H9 (cell line): Measurements from ENCODE around the gene FADD. TPM values are rescaled to one million over a fixed set of nuclear protein-coding genes. Genes with fewer than 3 reads are reported as not detected.

ENCODE experiments used
- DNase-seq: peaks from one replicate; pipeline ENCODE4 v3.0.0-alpha.2; 2017
- H2AFZ ChIP-seq: one replicate; pipeline ENCODE4 v1.6.1; 2013; ENCODE audit warnings: mild to moderate bottlenecking, low read length, control low read depth, moderate library complexity
- H2AK5ac ChIP-seq: 2 replicates; pipeline ENCODE4 v1.6.1; 2013; ENCODE audit warnings: low read length, control low read depth, mixed read lengths; ENCODE audit not compliant: insufficient read length
- H2BK120ac ChIP-seq: one replicate; pipeline ENCODE4 v1.6.1; 2013; ENCODE audit warnings: low read depth, mild to moderate bottlenecking, low read length, control low read depth, inconsistent platforms; ENCODE audit not compliant: poor library complexity, severe bottlenecking
- H2BK12ac ChIP-seq: 2 replicates; pipeline ENCODE4 v1.6.1; 2013; ENCODE audit warnings: low read length, control low read depth, mixed read lengths, low read depth; ENCODE audit not compliant: insufficient read length
- H2BK15ac ChIP-seq: 2 replicates; pipeline ENCODE4 v1.6.1; 2013; ENCODE audit warnings: low read depth, low read length, control low read depth
- H2BK20ac ChIP-seq: one replicate; pipeline ENCODE4 v1.6.1; 2013; ENCODE audit warnings: low read depth, mild to moderate bottlenecking, low read length, control low read depth, inconsistent platforms; ENCODE audit not compliant: poor library complexity, severe bottlenecking
- H2BK5ac ChIP-seq: 2 replicates; pipeline ENCODE4 v1.6.1; 2013; ENCODE audit warnings: low read length, control low read depth, mixed read lengths; ENCODE audit not compliant: insufficient read length
- H3K14ac ChIP-seq: 2 replicates; pipeline ENCODE4 v1.6.1; 2013; ENCODE audit warnings: low read length, control low read depth; ENCODE audit not compliant: insufficient read depth
- H3K18ac ChIP-seq: 2 replicates; pipeline ENCODE4 v1.6.1; 2013; ENCODE audit warnings: low read depth, mild to moderate bottlenecking, mixed read lengths, low read length, control low read depth; ENCODE audit not compliant: insufficient read length
- H3K23ac ChIP-seq: 2 replicates; pipeline ENCODE4 v1.6.1; 2013; ENCODE audit warnings: low read length, control low read depth, mixed read lengths, low read depth; ENCODE audit not compliant: insufficient read length
- H3K23me2 ChIP-seq: 2 replicates; pipeline ENCODE4 v1.6.1; 2013; ENCODE audit warnings: low read depth, mild to moderate bottlenecking, mixed read lengths, low read length, control low read depth; ENCODE audit not compliant: insufficient read length, poor library complexity, severe bottlenecking
- H3K27ac ChIP-seq: 2 replicates; pipeline ENCODE4 v1.5.1; 2013; ENCODE audit warnings: low read length, control low read depth, mixed read lengths, low read depth; ENCODE audit not compliant: insufficient read length
- H3K27me3 ChIP-seq: 2 replicates; pipeline ENCODE4 v1.6.1; 2013; ENCODE audit warnings: low read length, control low read depth, inconsistent platforms; ENCODE audit not compliant: insufficient read depth
- H3K4ac ChIP-seq: 2 replicates; pipeline ENCODE4 v1.6.1; 2013; ENCODE audit warnings: low read depth, mild to moderate bottlenecking, control low read depth, inconsistent platforms, low read length, moderate library complexity
- H3K4me1 ChIP-seq: 2 replicates; pipeline ENCODE4 v1.6.1; 2013; ENCODE audit warnings: low read length, control low read depth, inconsistent platforms; ENCODE audit not compliant: insufficient read depth
- H3K4me2 ChIP-seq: 2 replicates; pipeline ENCODE4 v1.6.1; 2013; ENCODE audit warnings: low read length, control low read depth, mixed read lengths; ENCODE audit not compliant: insufficient read length, insufficient read depth
- H3K56ac ChIP-seq: 2 replicates; pipeline ENCODE4 v1.6.1; 2013; ENCODE audit warnings: low read depth, mild to moderate bottlenecking, mixed read lengths, low read length, control low read depth; ENCODE audit not compliant: insufficient read length
- H3K79me1 ChIP-seq: 2 replicates; pipeline ENCODE4 v1.6.1; 2013; ENCODE audit warnings: low read depth, mild to moderate bottlenecking, moderate library complexity, low read length, control low read depth, inconsistent platforms; ENCODE audit not compliant: insufficient read depth, poor library complexity, severe bottlenecking
- H3K79me2 ChIP-seq: 2 replicates; pipeline ENCODE4 v1.6.1; 2013; ENCODE audit warnings: low read length, control low read depth, inconsistent platforms; ENCODE audit not compliant: insufficient read depth
- H3K9ac ChIP-seq: 2 replicates; pipeline ENCODE4 v1.6.1; 2013; ENCODE audit warnings: low read length, control low read depth, mixed read lengths; ENCODE audit not compliant: insufficient read length; ENCODE audit errors: extremely low read depth
- H3K9me3 ChIP-seq: one replicate; pipeline ENCODE4 v1.6.1; 2013; ENCODE audit warnings: low read depth, low read length, inconsistent platforms; ENCODE audit not compliant: control insufficient read depth
- H3T11ph ChIP-seq: one replicate; pipeline ENCODE4 v1.6.1; 2013; ENCODE audit warnings: mild to moderate bottlenecking, low read length, control low read depth, inconsistent platforms
- H4K20me1 ChIP-seq: one replicate; pipeline ENCODE4 v1.6.1; 2013; ENCODE audit not compliant: control insufficient read depth, insufficient read length, insufficient read depth
- H4K5ac ChIP-seq: 2 replicates; pipeline ENCODE4 v1.6.1; 2013; ENCODE audit warnings: low read depth, mild to moderate bottlenecking, mixed read lengths, low read length, control low read depth; ENCODE audit not compliant: insufficient read length
- H4K8ac ChIP-seq: replicated peaks from 2 replicates; pipeline ENCODE4 v1.6.1; 2013; ENCODE audit warnings: low read length, control low read depth, mixed read lengths, low read depth; ENCODE audit not compliant: insufficient read length
- H4K91ac ChIP-seq: 2 replicates; pipeline ENCODE4 v1.6.1; 2013; ENCODE audit warnings: low read depth, mild to moderate bottlenecking, moderate library complexity, mixed read lengths, low read length, control low read depth; ENCODE audit not compliant: insufficient read length
- H3K27ac Mint-ChIP-seq, 3 experiments: 2 replicates in 2 of 3; 3 replicates in 1 of 3; pipeline ENCODE4 v1.8.0; 2020 to 2021; ENCODE audit warnings: mixed read lengths in 3 of 3, mild to moderate bottlenecking in 1 of 3, moderate library complexity in 1 of 3
- H3K27me3 Mint-ChIP-seq: 2 replicates; pipeline ENCODE4 v1.8.0; 2021; ENCODE audit warnings: low read depth, mild to moderate bottlenecking, moderate library complexity, mixed read lengths
- H3K36me3 Mint-ChIP-seq, 3 experiments: 2 replicates in 2 of 3; 3 replicates in 1 of 3; pipeline ENCODE4 v1.8.0; 2020 to 2021; ENCODE audit warnings: low read depth in 3 of 3, mixed read lengths in 3 of 3; ENCODE audit not compliant: insufficient read depth in 1 of 3
- H3K4me1 Mint-ChIP-seq, 2 experiments: 2 replicates each; pipeline ENCODE4 v1.8.0; 2020; ENCODE audit warnings: mixed read lengths in 2 of 2
- H3K4me3 Mint-ChIP-seq, 2 experiments: 2 replicates in 1 of 2; 3 replicates in 1 of 2; pipeline ENCODE4 v1.8.0; 2020 to 2021; ENCODE audit warnings: mild to moderate bottlenecking in 2 of 2, mixed read lengths in 2 of 2, moderate library complexity in 1 of 2
- H3K9me3 Mint-ChIP-seq, 2 experiments: 2 replicates in 1 of 2; 3 replicates in 1 of 2; pipeline ENCODE4 v1.8.0; 2020; ENCODE audit warnings: mild to moderate bottlenecking in 2 of 2, mixed read lengths in 2 of 2, moderate library complexity in 1 of 2
- WGBS: extraction: QIAGEN DNeasy Blood & Tissue Kit; methylation state at CpG from one replicate; pipeline ENCODE4 v1.1.7; 2013; ENCODE audit warnings: missing lambda C conversion rate, low lambda C conversion rate, mixed read lengths; ENCODE audit not compliant: insufficient read length; ENCODE audit errors: extremely low coverage; 5-methylcytosine and 5-hydroxymethylcytosine counted together
- total RNA-seq: library from RNA; stranded (reverse); gene quantifications from 2 replicates; pipeline ENCODE4 v1.2.1, GENCODE V29; 2021
- TF ChIP-seq, protein P1 (sequence below): fragments of 200-600 bp; sonication (generic); conservative IDR thresholded peaks from 3 replicates; pipeline ENCODE4 v1.8.0; 2021; ENCODE audit warnings: antibody characterized with exemption, mild to moderate bottlenecking

Gene FADD
- total RNA-seq, 1 experiment from 2014 or later, result 51.1 TPM

DNA sequence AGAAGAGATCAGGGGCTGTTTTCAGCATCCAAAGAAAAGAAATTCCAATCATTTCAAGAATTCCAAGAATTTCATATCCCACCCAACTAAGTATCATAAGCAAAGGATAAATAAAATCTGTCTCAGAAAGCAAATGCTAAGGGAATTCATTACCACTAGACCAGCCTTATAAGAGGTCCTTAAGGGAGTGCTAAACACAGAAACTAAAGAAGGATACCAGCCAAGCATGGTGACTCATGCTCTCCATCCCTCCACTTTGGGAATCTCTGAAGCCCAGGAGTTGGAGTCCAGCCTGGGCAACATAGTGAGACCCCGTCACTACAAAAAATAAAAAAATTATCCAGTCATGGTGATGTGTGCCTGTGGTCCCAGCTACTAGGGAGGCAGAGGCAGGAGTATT, 17.8 kb downstream of the FADD start:
- Mint-ChIP-seq H3K9me3 (peaks cover 17 to 22% of the 10 kb centered on the region in 2 experiments), H3K36me3 (peaks cover 0 to 13% (median 8%) of the 10 kb centered on the region in 3 experiments; a peak in 5 of 7 replicates), H3K27ac (peak overlapping the region in 1 of 3 experiments; percentile 10; a peak in 2 of 7 replicates), H3K4me3 (no peak overlapping the region), H3K4me1 (peaks cover 32 to 34% of the 10 kb centered on the region in 2 experiments), H3K27me3 (peaks cover 6% of the 10 kb centered on the region)
- Histone ChIP-seq H4K20me1 (no peaks in the 10 kb centered on the region), H3K23ac (no peak overlapping the region), H3K14ac (no peak overlapping the region), H4K8ac (no peak overlapping the region), H4K5ac (no peak overlapping the region), H3K56ac (no peak overlapping the region), H3K23me2 (no peaks in the 10 kb centered on the region), H3K27me3 (no peaks in the 10 kb centered on the region), H3K27ac (no peak overlapping the region), H2BK120ac (no peak overlapping the region), H3T11ph (no peak overlapping the region), H3K9me3 (no peaks in the 10 kb centered on the region), H3K18ac (no peak overlapping the region), H3K4ac (no peak overlapping the region), H2BK20ac (no peak overlapping the region), H4K91ac (no peak overlapping the region), H2AFZ (no peak overlapping the region), H2BK15ac (no peak overlapping the region), H3K4me1 (peaks cover 2% of the 10 kb centered on the region; the same call in 1 of the 2 replicates), H3K4me2 (no peak overlapping the region), H2AK5ac (no peak overlapping the region), H3K9ac (no peak overlapping the region), H3K79me1 (no peaks in the 10 kb centered on the region), H3K79me2 (no peaks in the 10 kb centered on the region), H2BK5ac (no peak overlapping the region), H2BK12ac (no peak overlapping the region)
- DNase-seq, result no peak
- TF ChIP-seq, protein P1, sequence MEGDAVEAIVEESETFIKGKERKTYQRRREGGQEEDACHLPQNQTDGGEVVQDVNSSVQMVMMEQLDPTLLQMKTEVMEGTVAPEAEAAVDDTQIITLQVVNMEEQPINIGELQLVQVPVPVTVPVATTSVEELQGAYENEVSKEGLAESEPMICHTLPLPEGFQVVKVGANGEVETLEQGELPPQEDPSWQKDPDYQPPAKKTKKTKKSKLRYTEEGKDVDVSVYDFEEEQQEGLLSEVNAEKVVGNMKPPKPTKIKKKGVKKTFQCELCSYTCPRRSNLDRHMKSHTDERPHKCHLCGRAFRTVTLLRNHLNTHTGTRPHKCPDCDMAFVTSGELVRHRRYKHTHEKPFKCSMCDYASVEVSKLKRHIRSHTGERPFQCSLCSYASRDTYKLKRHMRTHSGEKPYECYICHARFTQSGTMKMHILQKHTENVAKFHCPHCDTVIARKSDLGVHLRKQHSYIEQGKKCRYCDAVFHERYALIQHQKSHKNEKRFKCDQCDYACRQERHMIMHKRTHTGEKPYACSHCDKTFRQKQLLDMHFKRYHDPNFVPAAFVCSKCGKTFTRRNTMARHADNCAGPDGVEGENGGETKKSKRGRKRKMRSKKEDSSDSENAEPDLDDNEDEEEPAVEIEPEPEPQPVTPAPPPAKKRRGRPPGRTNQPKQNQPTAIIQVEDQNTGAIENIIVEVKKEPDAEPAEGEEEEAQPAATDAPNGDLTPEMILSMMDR, result no peak
- WGBS, result no CpG with 5 or more reads among the region's 1 CpG
